ENCODE results near the gene SCLT1.

Gene SCLT1

GRCh38 chr4:128840711-128841318 lies 252.5 kb downstream of the SCLT1 start:
- no peak for DNase-seq (ENCODE audit: low spot score)

GRCh38 chr4:128837679-128838078 lies 255.7 kb downstream of the SCLT1 start:
- DNase-seq (ENCODE audit: low spot score) = no peak

- DNase-seq (ENCODE audit: low spot score) = no peak
Observed at GRCh38 chr4:128837198-128837597, 256.1 kb downstream of the SCLT1 start.

- no peak for DNase-seq (ENCODE audit: low spot score)
Observed at GRCh38 chr4:128835498-128836222, 257.7 kb downstream of the SCLT1 start.
